Activated T-cell treated with anti-CD3 and anti-CD28 coated beads, Interleukin-2, amount 50 U/mL, for 72 hours (primary cell): ENCODE measurements around the gene SDC3. TPM values are rescaled to one million over a fixed set of nuclear protein-coding genes. Genes with fewer than 3 reads are reported as not detected.
"Not testable (repeated sequence)": the region's sequence is repeated elsewhere in the genome, so short reads cannot be mapped to it uniquely, and the experiment has no call there.

Experiments used
- ATAC-seq, 2 donors: fragments of 150-1000 bp; cut with Tn5 transposase; replicated peaks in 1 of 2; 2 replicates each; pipeline ENCODE4 v1.10.0; 2021; ENCODE audit warnings: moderate library complexity in 2 of 2, mild to moderate bottlenecking in 1 of 2
- DNase-seq, 2 donors: peaks; one replicate each; pipeline ENCODE4 v3.0.0; 2021 to 2022; ENCODE audit warnings: mixed read lengths in 1 of 2
- H3K27ac Mint-ChIP-seq: one replicate; pipeline ENCODE4 v1.8.0; 2022; ENCODE audit warnings: mild to moderate bottlenecking, moderate library complexity, mixed read lengths
- H3K27me3 Mint-ChIP-seq: one replicate; pipeline ENCODE4 v1.8.0; 2022; ENCODE audit warnings: low read depth, mixed read lengths
- H3K36me3 Mint-ChIP-seq, 2 donors: one replicate each; pipeline ENCODE4 v1.8.0; 2022; ENCODE audit warnings: mixed read lengths in 2 of 2, mild to moderate bottlenecking in 1 of 2; ENCODE audit not compliant: insufficient read depth in 2 of 2
- H3K4me1 Mint-ChIP-seq: one replicate; pipeline ENCODE4 v1.8.0; 2022; ENCODE audit warnings: low read depth, mixed read lengths
- H3K4me3 Mint-ChIP-seq, 2 donors: one replicate each; pipeline ENCODE4 v1.8.0; 2022; ENCODE audit warnings: mild to moderate bottlenecking in 2 of 2, mixed read lengths in 2 of 2, moderate library complexity in 2 of 2
- H3K9me3 Mint-ChIP-seq, 2 donors: one replicate each; pipeline ENCODE4 v1.8.0; 2022; ENCODE audit warnings: mixed read lengths in 2 of 2
- total RNA-seq, 2 donors: library from RNA; stranded (reverse); gene quantifications; one replicate each; pipeline ENCODE4 v1.2.3, GENCODE V29; 2022

Gene SDC3
- total RNA-seq, 2 donors from 2014 or later, result 0.12 to 0.25 TPM

- H3K4me3 Mint-ChIP-seq, result no peak overlapping the region
- H3K9me3 Mint-ChIP-seq, result no peaks in the 10 kb centered on the region
Measured at GRCh38 chr1:30940541-30940940, 32.0 kb upstream of the SDC3 start.

GRCh38 chr1:30936541-30937171 is 28.1 kb upstream of the SDC3 start:
- no peaks in the 10 kb centered on the region for H3K27me3 Mint-ChIP-seq
- no peak overlapping the region for H3K27ac Mint-ChIP-seq
- DNase-seq, result no peak
- H3K4me1 Mint-ChIP-seq, result no peaks in the 10 kb centered on the region
- no peaks in the 10 kb centered on the region for H3K9me3 Mint-ChIP-seq
- H3K36me3 Mint-ChIP-seq, result peaks cover 11 to 30% of the 10 kb centered on the region in 2 donors
- ATAC-seq, result no peak
- no peak overlapping the region for H3K4me3 Mint-ChIP-seq

More at GRCh38 chr1:30940541-30940940, 32.0 kb upstream of the SDC3 start:
- no peak for DNase-seq
- no peak for ATAC-seq
- no peak overlapping the region for H3K27ac Mint-ChIP-seq
- H3K27me3 Mint-ChIP-seq, result no peaks in the 10 kb centered on the region
- no peaks in the 10 kb centered on the region for H3K4me1 Mint-ChIP-seq
- peaks cover 8 to 37% of the 10 kb centered on the region in 2 donors for H3K36me3 Mint-ChIP-seq

DNA sequence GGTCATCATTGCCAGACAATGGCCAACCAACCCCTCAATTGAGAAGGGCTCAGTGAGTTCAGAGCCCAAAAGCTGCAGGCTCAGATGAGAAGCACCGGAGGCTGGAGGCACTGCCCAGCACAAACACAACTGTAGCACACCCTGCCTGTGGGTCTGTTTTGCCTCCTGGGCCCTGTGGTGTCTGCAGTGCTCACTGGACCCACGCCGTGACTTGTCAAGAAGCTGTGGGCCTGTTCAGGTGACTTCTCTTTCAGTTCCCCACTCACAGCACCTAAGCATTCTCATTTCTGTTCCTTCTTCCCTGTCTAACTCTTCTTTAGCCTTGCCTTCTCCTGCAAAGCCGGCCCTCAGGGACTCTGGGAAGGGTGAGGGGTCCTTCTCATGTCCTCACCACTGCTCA is 27.2 kb upstream of the SDC3 start:
- H3K9me3 Mint-ChIP-seq, H3K27ac Mint-ChIP-seq, ATAC-seq, H3K27me3 Mint-ChIP-seq, H3K4me1 Mint-ChIP-seq, H3K4me3 Mint-ChIP-seq, DNase-seq: not testable (repeated sequence)
- H3K36me3 Mint-ChIP-seq, result peaks cover 11 to 26% of the 10 kb centered on the region in 2 donors

DNA sequence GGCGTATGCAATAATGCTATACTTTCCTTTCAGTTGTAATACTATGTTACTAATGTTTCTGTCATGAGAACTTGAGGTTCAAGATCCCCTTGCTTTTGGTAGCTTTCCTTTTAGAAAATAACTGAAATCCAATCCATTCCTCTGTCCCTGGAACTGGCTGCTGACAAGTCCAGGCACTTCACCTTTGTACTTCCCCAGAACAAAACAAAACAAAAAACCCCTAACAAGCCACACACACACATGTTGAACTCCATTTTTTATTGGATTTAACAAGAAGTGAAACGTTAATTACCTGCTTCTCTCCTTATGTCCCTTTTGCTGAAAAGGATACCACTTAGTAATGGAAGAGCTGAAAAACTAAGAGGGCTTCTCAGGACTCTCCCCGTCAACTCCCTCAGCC is 26.1 kb upstream of the SDC3 start:
- Mint-ChIP-seq H3K4me3 (no peak overlapping the region), H3K27ac (peak overlapping the region; percentile 56), H3K36me3 (peaks cover 11 to 24% of the 10 kb centered on the region in 2 donors), H3K4me1 (no peaks in the 10 kb centered on the region), H3K9me3 (no peaks in the 10 kb centered on the region), H3K27me3 (no peaks in the 10 kb centered on the region)
- ATAC-seq (no peak), DNase-seq (no peak)

- H3K4me1 Mint-ChIP-seq, result no peaks in the 10 kb centered on the region
- H3K27me3 Mint-ChIP-seq, result no peaks in the 10 kb centered on the region
- H3K9me3 Mint-ChIP-seq, result no peaks in the 10 kb centered on the region
- DNase-seq (no peak), ATAC-seq (no peak)
- no peak overlapping the region for H3K4me3 Mint-ChIP-seq
- peaks cover 8 to 21% of the 10 kb centered on the region in 2 donors for H3K36me3 Mint-ChIP-seq
- H3K27ac Mint-ChIP-seq, result peak overlapping the region; percentile 56
Measured at GRCh38 chr1:30933874-30934252, 25.3 kb upstream of the SDC3 start.

GRCh38 chr1:30930631-30931173 is 22.1 kb upstream of the SDC3 start:
- Mint-ChIP-seq H3K4me1 (no peaks in the 10 kb centered on the region), H3K9me3 (no peaks in the 10 kb centered on the region), H3K36me3 (peaks cover 3 to 13% of the 10 kb centered on the region in 2 donors), H3K27ac (no peak overlapping the region), H3K27me3 (no peaks in the 10 kb centered on the region), H3K4me3 (no peak overlapping the region)
- no peak for ATAC-seq
- no peak for DNase-seq

GRCh38 chr1:30929944-30930525 is 21.5 kb upstream of the SDC3 start:
- Mint-ChIP-seq H3K4me1 (no peaks in the 10 kb centered on the region), H3K27ac (no peak overlapping the region), H3K36me3 (peaks cover 2 to 9% of the 10 kb centered on the region in 2 donors), H3K27me3 (no peaks in the 10 kb centered on the region), H3K9me3 (no peaks in the 10 kb centered on the region), H3K4me3 (no peak overlapping the region)
- DNase-seq (no peak), ATAC-seq (peak; percentile 10 to 27)

GRCh38 chr1:30929135-30929889 is 20.8 kb upstream of the SDC3 start:
- no peaks in the 10 kb centered on the region for H3K4me1 Mint-ChIP-seq
- no peaks in the 10 kb centered on the region for H3K9me3 Mint-ChIP-seq
- no peaks in the 10 kb centered on the region for H3K27me3 Mint-ChIP-seq
- DNase-seq, result peak; percentile 59
- ATAC-seq, result peak; percentile 66 to 70
- H3K36me3 Mint-ChIP-seq, result peaks cover 0 to 4% of the 10 kb centered on the region in 2 donors
- H3K27ac Mint-ChIP-seq, result peak overlapping the region; percentile 89
- H3K4me3 Mint-ChIP-seq, result no peak overlapping the region

GRCh38 chr1:30928789-30929134 is 20.2 kb upstream of the SDC3 start:
- H3K4me1 Mint-ChIP-seq, result no peaks in the 10 kb centered on the region
- no peaks in the 10 kb centered on the region for H3K9me3 Mint-ChIP-seq
- ATAC-seq, result no peak
- H3K36me3 Mint-ChIP-seq, result no peaks in the 10 kb centered on the region
- peak overlapping the region; percentile 89 for H3K27ac Mint-ChIP-seq
- H3K4me3 Mint-ChIP-seq, result no peak overlapping the region
- no peaks in the 10 kb centered on the region for H3K27me3 Mint-ChIP-seq
- no peak for DNase-seq

GRCh38 chr1:30928171-30928570 is 19.6 kb upstream of the SDC3 start:
- Mint-ChIP-seq H3K9me3 (no peaks in the 10 kb centered on the region), H3K27me3 (peaks cover 5% of the 10 kb centered on the region), H3K36me3 (no peaks in the 10 kb centered on the region), H3K27ac (no peak overlapping the region), H3K4me1 (no peaks in the 10 kb centered on the region), H3K4me3 (no peak overlapping the region)
- DNase-seq (no peak), ATAC-seq (no peak)

DNA sequence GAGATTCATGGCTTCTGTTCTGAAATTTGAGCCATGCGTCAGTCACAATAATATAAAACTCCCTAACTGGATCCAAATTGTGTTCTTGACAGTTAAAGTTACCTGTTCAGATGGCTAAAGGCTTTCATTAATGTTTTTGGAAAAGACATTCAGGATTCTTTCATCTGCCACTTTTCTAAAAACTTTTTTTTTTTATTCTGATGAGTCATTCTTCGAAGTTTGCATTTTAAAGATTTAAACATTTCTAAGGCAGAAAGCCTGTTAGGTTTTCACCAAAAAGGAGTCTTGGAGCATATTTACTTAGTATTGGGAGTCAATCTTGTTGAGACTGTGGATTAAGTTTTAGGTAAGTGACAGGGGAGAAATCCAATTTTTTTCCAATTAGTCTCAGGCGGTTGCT is 18.9 kb upstream of the SDC3 start:
- Mint-ChIP-seq H3K4me3 (no peak overlapping the region), H3K36me3 (no peaks in the 10 kb centered on the region), H3K9me3 (no peaks in the 10 kb centered on the region), H3K4me1 (no peaks in the 10 kb centered on the region), H3K27me3 (peaks cover 12% of the 10 kb centered on the region), H3K27ac (no peak overlapping the region)
- ATAC-seq (no peak), DNase-seq (no peak)

DNA sequence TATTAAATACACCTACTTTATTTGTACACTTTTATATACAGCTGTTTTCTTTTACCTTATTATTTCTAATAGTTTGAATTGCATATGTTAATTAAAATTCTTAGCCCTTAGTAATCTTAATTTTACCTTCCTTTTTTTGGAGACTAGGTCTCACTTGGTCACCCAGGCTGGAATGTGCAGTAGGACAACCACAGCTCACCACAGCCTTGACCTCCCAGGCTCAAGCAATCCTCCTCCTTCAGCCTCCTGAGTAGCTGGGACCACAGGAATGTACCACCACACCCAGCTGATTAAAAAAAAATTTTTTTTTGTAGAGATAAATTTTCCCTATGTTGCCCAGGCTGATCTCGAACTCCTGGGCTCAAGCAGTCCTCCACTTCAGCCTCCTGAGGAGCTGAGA is 15.0 kb upstream of the SDC3 start:
- Mint-ChIP-seq H3K27me3 (peaks cover 14% of the 10 kb centered on the region), H3K4me3 (no peak overlapping the region), H3K4me1 (peaks cover 6% of the 10 kb centered on the region), H3K36me3 (no peaks in the 10 kb centered on the region), H3K9me3 (no peaks in the 10 kb centered on the region), H3K27ac (no peak overlapping the region)
- ATAC-seq, result no peak
- no peak for DNase-seq

DNA sequence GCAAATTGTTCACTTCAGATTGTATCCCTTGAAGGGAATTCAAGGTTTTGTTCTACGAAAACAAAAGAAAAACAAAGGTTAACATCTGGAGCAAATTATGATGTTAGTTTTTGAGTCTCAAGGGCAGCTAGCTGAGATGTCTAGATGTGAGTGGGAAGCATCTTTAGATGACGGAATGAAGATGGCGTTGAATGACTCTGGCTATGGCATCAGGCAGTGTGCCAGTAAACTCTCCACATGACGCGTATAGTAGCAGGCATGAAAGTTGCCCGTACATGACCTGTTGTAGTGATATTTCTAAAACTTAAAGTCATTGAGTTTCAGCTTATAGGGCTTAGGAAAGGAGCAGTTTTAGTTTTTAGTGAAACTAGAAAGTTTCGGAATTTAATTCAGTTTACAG is 12.3 kb upstream of the SDC3 start:
- H3K27me3 Mint-ChIP-seq, result peaks cover 14% of the 10 kb centered on the region
- H3K9me3 Mint-ChIP-seq, result no peaks in the 10 kb centered on the region
- no peak overlapping the region for H3K27ac Mint-ChIP-seq
- H3K4me3 Mint-ChIP-seq, result no peak overlapping the region
- no peaks in the 10 kb centered on the region for H3K36me3 Mint-ChIP-seq
- no peak for DNase-seq
- H3K4me1 Mint-ChIP-seq, result peaks cover 6% of the 10 kb centered on the region
- peak in 1 of 2 donors; percentile 38 for ATAC-seq
